ENCODE measurements around the gene ZNRF4.

The ZNRF4 gene

DNA sequence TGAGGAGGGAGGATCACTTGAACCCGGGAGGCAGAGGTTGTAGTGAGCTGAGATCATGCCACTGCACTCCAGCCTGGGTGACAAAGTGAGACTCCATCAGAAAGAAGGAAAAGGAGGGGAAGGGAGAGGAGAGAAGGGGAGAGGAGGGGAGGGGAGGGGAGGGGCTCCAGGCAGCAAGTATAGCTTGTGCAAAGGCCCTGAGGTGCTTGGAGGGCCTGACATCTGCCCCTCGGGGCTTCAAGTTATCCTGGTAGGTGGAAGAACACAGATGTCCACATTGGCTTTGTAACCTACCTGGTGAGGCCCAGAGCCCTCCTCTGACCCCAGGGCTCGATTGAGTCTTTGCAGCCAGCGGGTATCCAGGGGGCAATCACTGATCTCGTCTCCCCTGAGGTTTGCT, 11.5 kb upstream of the ZNRF4 start:
- no peak for DNase-seq

DNA sequence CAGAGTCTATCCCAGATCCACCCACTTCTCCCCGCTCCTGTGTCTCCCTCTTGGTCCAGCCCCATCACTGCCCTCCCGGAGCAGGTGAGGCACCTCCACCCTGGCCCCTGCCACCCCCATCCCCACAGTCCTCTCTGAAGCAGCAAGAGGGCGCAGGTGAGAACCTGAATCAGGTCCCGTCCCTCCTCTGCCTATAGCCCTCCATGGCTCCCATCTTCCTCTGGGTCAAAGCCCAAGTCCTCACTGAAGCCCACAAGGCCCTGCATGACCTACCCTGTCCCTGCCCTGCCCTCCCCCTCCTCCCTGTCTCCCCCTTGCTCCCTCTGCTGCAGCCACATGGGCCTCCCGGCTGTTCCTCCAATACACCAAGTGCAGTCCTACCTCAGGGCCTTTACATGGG, 10.8 kb upstream of the ZNRF4 start:
- no peak for DNase-seq

- DNase-seq = no peak
Measured at GRCh38 chr19:5445071-5445470, 10.1 kb upstream of the ZNRF4 start.

DNA sequence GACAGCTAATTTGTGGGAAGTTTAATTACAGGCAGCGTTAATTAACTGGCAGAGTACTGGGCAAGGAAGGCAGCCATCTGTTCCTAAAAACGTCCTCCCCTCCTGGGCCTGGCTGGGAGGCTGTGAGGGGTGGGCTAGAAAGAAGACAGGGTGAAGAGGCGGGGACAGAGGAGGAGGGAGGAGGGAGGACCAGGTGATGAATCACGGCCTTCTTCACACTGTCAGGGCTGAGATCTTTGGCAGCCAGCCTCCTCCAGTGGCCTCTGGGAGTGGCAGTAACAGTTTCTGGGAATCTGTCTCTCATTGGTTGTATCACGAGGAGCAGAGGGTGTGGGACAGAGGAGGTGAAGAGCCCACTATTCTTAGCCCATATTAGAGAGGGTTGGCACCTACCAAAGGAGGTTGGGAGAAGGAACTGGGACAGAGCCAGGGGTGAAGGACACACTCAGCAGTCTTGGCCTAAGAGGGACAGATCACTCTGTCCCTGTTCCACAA, 9.6 kb upstream of the ZNRF4 start:
- DNase-seq = no peak

DNA sequence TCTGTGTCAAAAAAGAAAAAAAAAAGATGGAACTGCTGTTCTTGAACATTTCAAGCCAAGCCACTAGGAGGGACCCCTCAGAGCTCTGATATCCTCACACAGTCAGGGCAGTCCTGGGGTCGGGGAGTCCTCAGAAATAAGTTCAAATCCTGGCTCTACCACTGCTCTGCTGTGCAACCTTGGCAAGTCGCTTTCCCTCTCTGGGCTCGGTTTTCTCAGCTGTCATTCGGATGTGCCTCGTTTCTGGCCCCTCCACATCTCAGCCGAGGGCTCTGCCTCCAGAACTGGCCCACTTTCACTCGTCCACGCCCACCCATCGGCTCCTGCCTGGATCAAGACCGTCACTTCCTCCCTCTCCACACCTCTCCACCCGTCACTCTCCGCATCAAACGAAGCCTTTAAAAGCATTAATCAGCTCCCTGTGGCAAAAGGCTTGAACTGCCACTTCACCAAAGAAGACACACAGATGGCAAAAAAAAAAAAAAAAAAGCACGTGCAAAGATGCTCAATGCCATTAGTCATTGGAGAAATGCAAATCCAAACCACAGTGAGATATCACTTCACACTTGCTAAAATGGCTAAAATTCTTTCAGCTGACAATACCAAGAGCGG, 7.4 kb upstream of the ZNRF4 start:
- DNase-seq = no peak

GRCh38 chr19:5448374-5448773, 6.8 kb upstream of the ZNRF4 start:
- DNase-seq = no peak

GRCh38 chr19:5450482-5451126, 4.6 kb upstream of the ZNRF4 start:
- no peak for DNase-seq

- no peak for DNase-seq
Measured at GRCh38 chr19:5451494-5451893, 3.7 kb upstream of the ZNRF4 start.

DNA sequence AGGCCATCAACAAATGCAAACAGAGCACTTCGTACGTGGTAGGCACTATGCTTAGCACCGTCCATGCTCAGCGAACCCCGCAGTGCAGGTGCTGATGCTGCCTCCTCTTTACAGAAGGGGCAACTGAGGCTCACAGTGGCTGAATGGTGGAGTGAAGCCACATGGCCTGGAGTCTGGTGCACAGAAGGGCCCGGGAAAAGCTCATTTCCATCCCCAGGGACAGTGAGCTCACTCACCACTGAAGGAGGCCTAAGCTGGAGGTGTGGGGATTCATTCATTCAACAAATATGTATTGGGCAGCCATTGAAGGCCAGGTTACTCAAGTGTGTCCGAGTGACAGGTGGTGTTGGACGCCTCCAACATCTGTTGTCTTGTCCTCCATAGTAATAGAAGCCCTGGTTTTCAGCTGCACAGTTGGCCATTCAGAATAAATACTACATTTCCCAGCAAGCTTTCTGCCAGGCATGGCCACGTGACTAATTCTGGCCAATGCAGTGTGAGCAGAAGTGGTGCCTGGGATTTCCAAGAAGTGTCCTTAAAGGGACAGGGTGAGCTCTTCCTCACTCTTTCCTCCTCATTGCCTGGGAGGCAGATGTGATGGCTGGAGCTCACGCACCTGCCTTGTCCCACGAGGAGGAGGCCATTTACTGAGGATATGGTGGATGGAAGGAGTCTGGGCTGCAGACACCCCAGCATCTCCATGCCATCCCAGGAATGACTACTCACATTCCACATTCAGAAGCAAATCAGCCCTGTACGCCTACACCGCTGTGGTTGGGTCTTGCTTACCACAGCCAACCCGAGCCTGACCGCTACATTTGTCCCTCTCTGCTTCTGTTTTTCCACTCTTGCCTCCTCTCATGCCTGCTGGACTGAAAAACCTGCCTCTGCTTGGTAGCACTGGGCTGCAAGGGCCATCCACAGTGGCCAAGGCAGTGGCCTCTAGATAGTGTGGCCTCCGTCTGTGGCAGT, 2.3 kb upstream of the ZNRF4 start:
- DNase-seq = no peak

GRCh38 chr19:5454743-5455142, 474 bp upstream of the ZNRF4 start:
- DNase-seq = no peak

DNA sequence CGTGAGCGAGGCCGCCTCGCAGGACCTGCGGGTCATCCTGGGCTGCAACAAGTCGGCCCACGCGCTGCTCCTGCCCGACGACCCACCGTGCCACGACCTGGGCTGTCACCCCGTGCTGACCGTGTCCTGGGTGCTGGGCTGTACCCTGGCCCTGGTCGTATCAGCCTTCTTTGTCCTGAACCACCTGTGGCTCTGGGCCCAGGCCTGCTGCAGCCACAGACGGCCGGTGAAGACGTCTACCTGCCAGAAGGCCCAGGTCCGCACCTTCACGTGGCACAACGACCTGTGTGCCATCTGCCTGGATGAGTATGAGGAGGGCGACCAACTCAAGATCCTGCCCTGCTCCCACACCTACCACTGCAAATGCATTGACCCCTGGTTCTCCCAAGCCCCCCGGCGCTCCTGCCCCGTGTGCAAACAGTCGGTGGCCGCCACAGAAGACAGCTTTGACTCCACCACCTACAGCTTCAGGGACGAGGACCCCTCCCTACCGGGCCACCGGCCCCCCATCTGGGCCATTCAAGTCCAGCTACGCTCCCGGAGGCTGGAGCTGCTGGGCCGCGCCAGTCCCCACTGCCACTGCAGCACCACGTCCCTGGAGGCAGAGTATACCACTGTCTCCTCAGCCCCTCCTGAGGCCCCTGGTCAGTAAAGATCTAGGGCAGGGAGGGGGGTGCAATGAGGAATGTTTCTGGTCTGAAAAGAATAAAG, 1.1 kb downstream of the ZNRF4 start:
- peak; percentile 53 for DNase-seq

DNA sequence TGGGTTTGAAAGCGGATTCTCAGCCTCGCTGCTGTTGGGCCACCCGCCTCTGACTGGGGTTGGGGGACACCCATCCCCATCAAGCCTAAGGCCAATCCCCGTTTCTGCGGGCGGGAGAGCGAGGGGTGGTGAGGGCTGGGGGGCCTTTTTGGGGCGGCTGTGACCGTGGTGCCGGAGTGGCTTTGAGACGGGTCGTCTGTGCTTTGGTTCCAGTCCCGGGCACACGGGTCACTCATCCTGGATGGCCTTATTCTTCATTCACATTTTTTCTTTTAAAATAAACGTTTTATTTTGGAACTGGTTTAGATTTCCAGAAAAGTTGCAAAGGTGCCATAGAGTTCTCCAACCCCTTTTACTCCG, 1.6 kb downstream of the ZNRF4 start:
- DNase-seq = no peak

GRCh38 chr19:5457709-5458108, 2.5 kb downstream of the ZNRF4 start:
- no peak for DNase-seq

GRCh38 chr19:5458420-5458819, 3.2 kb downstream of the ZNRF4 start:
- no peak for DNase-seq

DNA sequence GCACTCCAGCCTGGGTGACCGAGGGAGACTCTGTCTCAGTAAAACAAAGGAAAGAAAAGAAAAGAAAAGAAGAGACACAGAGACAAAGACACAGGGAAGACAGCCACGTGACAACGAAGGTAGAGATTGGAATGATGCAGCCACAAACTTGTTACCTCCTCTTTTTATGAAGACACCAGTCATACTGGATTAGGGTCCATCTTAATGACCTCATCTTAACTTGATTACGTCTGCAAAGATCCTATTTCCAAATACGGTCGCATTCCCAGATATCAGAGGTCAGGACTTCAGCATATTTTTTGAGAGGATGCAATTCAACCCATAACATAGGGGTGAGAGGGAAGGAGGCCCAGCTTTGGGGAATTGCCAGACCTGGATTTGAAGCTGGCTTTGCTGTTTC, 4.1 kb downstream of the ZNRF4 start:
- DNase-seq = no peak

GRCh38 chr19:5460748-5461147, 5.5 kb downstream of the ZNRF4 start:
- DNase-seq = no peak

DNA sequence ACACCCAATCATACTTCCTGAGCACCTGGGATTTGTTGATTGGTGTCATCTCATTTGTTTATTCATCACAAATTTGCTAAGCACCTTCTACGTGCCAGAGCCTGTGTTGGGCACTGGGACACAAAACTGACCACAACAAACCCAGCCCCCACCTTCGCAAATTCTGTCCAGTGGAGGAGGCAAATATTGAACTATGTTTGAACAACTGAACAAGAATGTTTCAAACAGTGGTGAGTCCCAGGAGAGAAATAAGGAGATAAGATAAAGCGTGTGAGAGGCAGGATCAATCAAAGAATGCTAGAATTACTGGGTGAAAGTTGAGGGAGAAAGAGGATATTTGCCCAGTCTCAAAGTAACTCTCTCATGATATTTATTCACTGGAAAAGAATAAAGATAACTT, 8.7 kb downstream of the ZNRF4 start:
- no peak for DNase-seq

DNA sequence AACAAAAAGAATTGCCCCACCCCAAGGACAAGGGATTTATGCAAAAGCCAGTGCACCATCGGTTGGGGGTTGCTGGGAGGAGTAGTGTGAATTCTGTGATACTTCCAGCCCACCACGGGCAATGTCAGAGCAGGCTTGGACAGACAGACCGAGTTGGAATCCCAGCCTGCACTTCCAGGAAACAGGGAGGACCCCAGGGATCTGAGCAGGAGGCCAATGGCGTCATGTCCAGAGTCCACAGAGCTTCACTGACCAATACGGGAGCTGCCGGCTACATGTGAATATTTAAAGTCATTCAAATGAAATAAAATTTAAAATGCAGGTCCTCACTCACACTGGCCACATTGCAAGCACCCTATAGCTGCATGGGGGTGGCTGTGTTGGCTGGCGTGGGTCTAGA, 10.9 kb downstream of the ZNRF4 start:
- no peak for DNase-seq

GRCh38 chr19:5466814-5467291, 11.6 kb downstream of the ZNRF4 start:
- DNase-seq = no peak

- DNase-seq = no peak
Measured at GRCh38 chr19:5470264-5470671, 15.1 kb downstream of the ZNRF4 start.

DNA sequence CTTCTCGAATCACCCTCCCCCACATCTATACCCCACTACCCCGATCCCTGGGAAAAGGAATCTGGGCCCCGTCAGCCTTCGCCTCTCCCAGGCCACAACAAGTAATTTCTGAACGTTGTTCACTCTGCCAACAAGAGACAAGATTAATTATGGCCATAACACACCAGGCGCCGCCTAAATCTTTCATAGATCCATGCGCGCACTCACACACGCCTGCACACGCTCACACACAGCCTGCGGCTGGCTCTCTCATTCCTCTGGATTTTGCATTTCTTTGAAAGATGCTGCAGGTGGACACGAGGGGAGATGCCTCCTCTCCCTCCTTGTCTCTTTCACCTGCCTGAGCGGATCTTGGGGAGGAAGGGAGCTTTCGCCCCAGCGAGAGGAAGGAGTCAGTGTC, 17.1 kb downstream of the ZNRF4 start:
- DNase-seq = no peak

DNA sequence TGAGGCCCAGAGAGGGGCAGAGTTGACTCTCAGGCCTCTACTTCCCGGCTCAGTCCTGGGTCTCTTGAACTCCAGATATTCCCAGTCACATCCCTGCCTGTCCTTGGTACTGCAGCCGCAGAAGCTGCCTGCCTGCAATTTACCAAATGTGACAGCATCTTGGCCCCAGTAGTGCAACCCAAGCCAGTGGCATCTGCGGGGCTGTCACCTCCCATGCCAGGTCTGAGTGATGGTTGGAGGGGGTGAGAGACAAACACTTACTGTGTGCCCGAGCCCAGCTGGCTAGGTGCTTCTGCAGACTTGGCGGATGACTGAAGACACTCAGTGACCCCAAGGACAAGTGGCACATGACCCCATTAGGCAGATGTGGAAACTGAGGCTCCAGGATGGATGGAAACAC, 18.4 kb downstream of the ZNRF4 start:
- no peak for DNase-seq
